SK-N-SH treated with all-trans-retinoic acid at 6 μM for 48 hours (cell line): ENCODE data around the gene NUB1.

Source experiments
- ATAC-seq: fragments of 200-7000 bp; cut with Tn5 transposase; 3 replicates; pipeline ENCODE4 v1.9.1; 2020; ENCODE audit warnings: mild to moderate bottlenecking, moderate library complexity
- ARNTL ChIP-seq: fragments of 450-650 bp; formaldehyde crosslinking; IDR thresholded peaks from 2 replicates; pipeline ENCODE4 v1.5.0; 2020; ENCODE audit warnings: low read depth, mild to moderate bottlenecking, moderate library complexity, borderline replicate concordance
- BACH2 ChIP-seq: fragments of 250-450 bp; sonication (Bioruptor Pico); IDR thresholded peaks from 2 replicates; pipeline ENCODE4 v1.9.0; 2021; ENCODE audit warnings: mild to moderate bottlenecking, borderline replicate concordance
- CSDC2 ChIP-seq: fragments of 250-450 bp; sonication (Bioruptor Pico); IDR thresholded peaks from 2 replicates; pipeline ENCODE4 v1.5.0; 2020; ENCODE audit warnings: mild to moderate bottlenecking, moderate library complexity
- CSRNP3 ChIP-seq: fragments of 250-450 bp; sonication (Bioruptor Pico); IDR thresholded peaks from 2 replicates; pipeline ENCODE4 v1.5.1; 2021; ENCODE audit warnings: mild to moderate bottlenecking, moderate library complexity
- ESRRG ChIP-seq: fragments of 250-450 bp; sonication (Bioruptor Pico); IDR thresholded peaks from 2 replicates; pipeline ENCODE4 v1.6.1; 2021; ENCODE audit warnings: mild to moderate bottlenecking
- GLIS3 ChIP-seq: fragments of 250-450 bp; sonication (Bioruptor Pico); IDR thresholded peaks from 2 replicates; pipeline ENCODE4 v1.5.0; 2020; ENCODE audit warnings: mild to moderate bottlenecking, moderate library complexity
- ISL1 ChIP-seq: fragments of 250-450 bp; sonication (Bioruptor Pico); IDR thresholded peaks from 2 replicates; pipeline ENCODE4 v2.1.2; 2022; ENCODE audit warnings: mild to moderate bottlenecking, moderate library complexity
- OSR1 ChIP-seq: fragments of 250-450 bp; sonication (Bioruptor Pico); IDR thresholded peaks from 2 replicates; pipeline ENCODE4 v1.8.0; 2022; ENCODE audit warnings: moderate library complexity, mild to moderate bottlenecking, inconsistent platforms
- PATZ1 ChIP-seq: fragments of 250-450 bp; sonication (Bioruptor Pico); IDR thresholded peaks from 2 replicates; pipeline ENCODE4 v1.8.0; 2020; ENCODE audit warnings: mild to moderate bottlenecking, moderate library complexity, borderline replicate concordance
- POU6F1 ChIP-seq: fragments of 250-450 bp; sonication (Bioruptor Pico); IDR thresholded peaks from 2 replicates; pipeline ENCODE4 v1.8.0; 2021; ENCODE audit warnings: low read depth, mild to moderate bottlenecking, moderate library complexity, borderline replicate concordance
- RARB ChIP-seq: fragments of 250-450 bp; sonication (Bioruptor Pico); IDR thresholded peaks from 2 replicates; pipeline ENCODE4 v1.8.0; 2021; ENCODE audit warnings: mild to moderate bottlenecking, moderate library complexity
- TCF4 ChIP-seq: fragments of 250-450 bp; sonication (Bioruptor Pico); IDR thresholded peaks from 2 replicates; pipeline ENCODE4 v1.8.0; 2021; ENCODE audit warnings: mild to moderate bottlenecking, moderate library complexity, borderline replicate concordance
- TOX ChIP-seq: fragments of 250-450 bp; sonication (Bioruptor Pico); IDR thresholded peaks from 2 replicates; pipeline ENCODE4 v1.8.0; 2021; ENCODE audit warnings: mild to moderate bottlenecking, moderate library complexity, borderline replicate concordance
- ZFP3 ChIP-seq: fragments of 250-450 bp; sonication (Bioruptor Pico); IDR thresholded peaks from 2 replicates; pipeline ENCODE4 v1.5.0; 2020; ENCODE audit warnings: mild to moderate bottlenecking, moderate library complexity
- ZFP30 ChIP-seq: fragments of 450-650 bp; formaldehyde crosslinking; IDR thresholded peaks from 2 replicates; pipeline ENCODE4 v1.5.0; 2022; ENCODE audit warnings: mild to moderate bottlenecking, moderate library complexity
- ZNF70 ChIP-seq: fragments of 450-650 bp; formaldehyde crosslinking; IDR thresholded peaks from 2 replicates; pipeline ENCODE4 v1.5.0; 2020; ENCODE audit warnings: mild to moderate bottlenecking, moderate library complexity
- ZNF8 ChIP-seq: fragments of 450-650 bp; formaldehyde crosslinking; IDR thresholded peaks from 2 replicates; pipeline ENCODE4 v1.5.0; 2020; ENCODE audit warnings: mild to moderate bottlenecking, moderate library complexity
- TF ChIP-seq, protein P1 (sequence below): fragments of 250-450 bp; sonication (Bioruptor Pico); IDR thresholded peaks from 2 replicates; pipeline ENCODE4 v1.5.0; 2020; ENCODE audit warnings: mild to moderate bottlenecking, moderate library complexity
- TF ChIP-seq, protein P2 (sequence below): fragments of 250-450 bp; sonication (Bioruptor Pico); IDR thresholded peaks from 2 replicates; pipeline ENCODE4 v1.5.1; 2020; ENCODE audit warnings: low read depth, mild to moderate bottlenecking, moderate library complexity

NUB1 gene

DNA sequence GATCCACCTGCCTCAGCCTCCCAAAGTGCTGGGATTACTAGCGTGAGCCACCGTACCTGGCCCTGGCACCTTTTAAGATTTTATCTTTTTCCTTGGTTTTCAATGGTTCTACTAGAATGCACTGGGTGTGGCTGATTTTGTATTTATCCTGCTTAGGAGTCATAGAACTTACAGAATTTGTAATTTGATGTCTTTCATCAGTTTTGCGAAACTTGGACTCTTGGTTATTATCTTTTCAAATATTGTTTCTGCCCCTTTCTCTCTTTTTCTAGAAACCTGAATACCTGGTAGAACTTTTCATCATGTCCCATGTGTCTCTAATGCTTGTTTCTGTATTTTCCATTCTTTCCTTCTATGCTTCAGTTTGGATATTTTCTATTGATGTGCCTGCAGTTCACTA lies 2.8 kb upstream of the NUB1 start (continued):
- TF ChIP-seq ARNTL (CRISPR knock-in tag) (no peak), ZNF70 (CRISPR knock-in tag) (no peak), ISL1 (CRISPR knock-in tag) (no peak), CSRNP3 (CRISPR knock-in tag) (no peak), BACH2 (CRISPR knock-in tag) (no peak), ESRRG (CRISPR knock-in tag) (no peak), ZFP30 (CRISPR knock-in tag) (no peak), ZFP3 (CRISPR knock-in tag) (no peak), GLIS3 (no peak), ZNF8 (CRISPR knock-in tag) (no peak)

GRCh38 chr7:151339651-151340382 lies 1.8 kb upstream of the NUB1 start:
- TF ChIP-seq TOX (CRISPR knock-in tag) = no peak
- no peak for TF ChIP-seq ISL1 (CRISPR knock-in tag)
- TF ChIP-seq, protein P1, sequence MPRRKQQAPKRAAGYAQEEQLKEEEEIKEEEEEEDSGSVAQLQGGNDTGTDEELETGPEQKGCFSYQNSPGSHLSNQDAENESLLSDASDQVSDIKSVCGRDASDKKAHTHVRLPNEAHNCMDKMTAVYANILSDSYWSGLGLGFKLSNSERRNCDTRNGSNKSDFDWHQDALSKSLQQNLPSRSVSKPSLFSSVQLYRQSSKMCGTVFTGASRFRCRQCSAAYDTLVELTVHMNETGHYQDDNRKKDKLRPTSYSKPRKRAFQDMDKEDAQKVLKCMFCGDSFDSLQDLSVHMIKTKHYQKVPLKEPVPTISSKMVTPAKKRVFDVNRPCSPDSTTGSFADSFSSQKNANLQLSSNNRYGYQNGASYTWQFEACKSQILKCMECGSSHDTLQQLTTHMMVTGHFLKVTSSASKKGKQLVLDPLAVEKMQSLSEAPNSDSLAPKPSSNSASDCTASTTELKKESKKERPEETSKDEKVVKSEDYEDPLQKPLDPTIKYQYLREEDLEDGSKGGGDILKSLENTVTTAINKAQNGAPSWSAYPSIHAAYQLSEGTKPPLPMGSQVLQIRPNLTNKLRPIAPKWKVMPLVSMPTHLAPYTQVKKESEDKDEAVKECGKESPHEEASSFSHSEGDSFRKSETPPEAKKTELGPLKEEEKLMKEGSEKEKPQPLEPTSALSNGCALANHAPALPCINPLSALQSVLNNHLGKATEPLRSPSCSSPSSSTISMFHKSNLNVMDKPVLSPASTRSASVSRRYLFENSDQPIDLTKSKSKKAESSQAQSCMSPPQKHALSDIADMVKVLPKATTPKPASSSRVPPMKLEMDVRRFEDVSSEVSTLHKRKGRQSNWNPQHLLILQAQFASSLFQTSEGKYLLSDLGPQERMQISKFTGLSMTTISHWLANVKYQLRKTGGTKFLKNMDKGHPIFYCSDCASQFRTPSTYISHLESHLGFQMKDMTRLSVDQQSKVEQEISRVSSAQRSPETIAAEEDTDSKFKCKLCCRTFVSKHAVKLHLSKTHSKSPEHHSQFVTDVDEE (CRISPR knock-in tag) = no peak
- TF ChIP-seq CSDC2 (CRISPR knock-in tag) = no peak
- no peak for TF ChIP-seq RARB
- no peak for TF ChIP-seq OSR1 (CRISPR knock-in tag)
- no peak for TF ChIP-seq CSRNP3 (CRISPR knock-in tag)
- TF ChIP-seq TCF4 (CRISPR knock-in tag) = no peak
- no peak for TF ChIP-seq POU6F1 (CRISPR knock-in tag)
- no peak for TF ChIP-seq ZNF70 (CRISPR knock-in tag)
- TF ChIP-seq, protein P2, sequence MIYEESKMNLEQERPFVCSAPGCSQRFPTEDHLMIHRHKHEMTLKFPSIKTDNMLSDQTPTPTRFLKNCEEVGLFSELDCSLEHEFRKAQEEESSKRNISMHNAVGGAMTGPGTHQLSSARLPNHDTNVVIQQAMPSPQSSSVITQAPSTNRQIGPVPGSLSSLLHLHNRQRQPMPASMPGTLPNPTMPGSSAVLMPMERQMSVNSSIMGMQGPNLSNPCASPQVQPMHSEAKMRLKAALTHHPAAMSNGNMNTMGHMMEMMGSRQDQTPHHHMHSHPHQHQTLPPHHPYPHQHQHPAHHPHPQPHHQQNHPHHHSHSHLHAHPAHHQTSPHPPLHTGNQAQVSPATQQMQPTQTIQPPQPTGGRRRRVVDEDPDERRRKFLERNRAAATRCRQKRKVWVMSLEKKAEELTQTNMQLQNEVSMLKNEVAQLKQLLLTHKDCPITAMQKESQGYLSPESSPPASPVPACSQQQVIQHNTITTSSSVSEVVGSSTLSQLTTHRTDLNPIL (CRISPR knock-in tag) = no peak
- TF ChIP-seq BACH2 (CRISPR knock-in tag) = no peak
- no peak for TF ChIP-seq ZFP3 (CRISPR knock-in tag)
- TF ChIP-seq ARNTL (CRISPR knock-in tag) = no peak
- TF ChIP-seq ZNF8 (CRISPR knock-in tag) = no peak
- no peak for TF ChIP-seq GLIS3
- TF ChIP-seq PATZ1 = no peak
- no peak for ATAC-seq
